A673 (cell line): ENCODE measurements around the gene LPCAT2. TPM values are rescaled to one million over a fixed set of nuclear protein-coding genes. Genes with fewer than 3 reads are reported as not detected.
A peak's percentile ranks its signal among the peaks of the same experiment; 100 is the strongest.

Experiments used
- BruUV-seq: library from RNA; stranded (reverse); fragments of 400-500 nt; replicated peaks from 2 replicates; lab custom pipeline; 2021; lab: Mats Ljungman, UMichigan
- CTCF ChIA-PET: fragments of 300-600 bp; sonication (Branson Sonifier 250); formaldehyde crosslinking; loops from one replicate; lab custom pipeline; 2022; ENCODE audit warnings: antibody characterized with exemption; lab: Charles Lee
- POLR2A ChIA-PET: fragments of 300-600 bp; sonication (Branson Sonifier 250); formaldehyde crosslinking; loops from one replicate; lab custom pipeline; 2022; ENCODE audit warnings: antibody characterized with exemption; ENCODE audit not compliant: low non-redundant PET; lab: Charles Lee
- DNase-seq: peaks from one replicate; pipeline ENCODE4 v3.0.0-alpha.2; 2015; ENCODE audit warnings: low spot score
- H3K27ac ChIP-seq: fragments of 200-600 bp; sonication (generic); 2 replicates; pipeline ENCODE4 v1.5.1; 2016; ENCODE audit warnings: mixed run types, low read depth, mild to moderate bottlenecking, mixed read lengths, antibody characterized with exemption, low read length; ENCODE audit not compliant: poor library complexity, severe bottlenecking
- H3K27me3 ChIP-seq: fragments of 200-600 bp; sonication (generic); replicated peaks from 2 replicates; pipeline ENCODE4 v1.6.1; 2017; ENCODE audit warnings: mixed run types, low read depth, mild to moderate bottlenecking, mixed read lengths, antibody characterized with exemption, low read length; ENCODE audit not compliant: insufficient read depth, poor library complexity
- H3K36me3 ChIP-seq: fragments of 200-600 bp; sonication (generic); 2 replicates; pipeline ENCODE4 v1.6.1; 2016; ENCODE audit warnings: mixed run types, mild to moderate bottlenecking, mixed read lengths, antibody characterized with exemption, low read length; ENCODE audit not compliant: insufficient read depth, poor library complexity, severe bottlenecking
- H3K4me1 ChIP-seq: fragments of 200-600 bp; sonication (generic); 2 replicates; pipeline ENCODE4 v1.6.1; 2017; ENCODE audit warnings: mixed run types, mild to moderate bottlenecking, mixed read lengths, antibody characterized with exemption, low read length; ENCODE audit not compliant: insufficient read depth, poor library complexity, severe bottlenecking
- H3K4me3 ChIP-seq: fragments of 200-600 bp; sonication (generic); 2 replicates; pipeline ENCODE4 v1.5.1; 2016; ENCODE audit warnings: low read depth, mixed run types, mild to moderate bottlenecking, mixed read lengths, low read length; ENCODE audit not compliant: poor library complexity, severe bottlenecking
- H3K9me3 ChIP-seq: fragments of 200-600 bp; sonication (generic); 2 replicates; pipeline ENCODE4 v1.6.1; 2016; ENCODE audit warnings: mixed run types, low read depth, mild to moderate bottlenecking, mixed read lengths, antibody characterized with exemption, low read length; ENCODE audit not compliant: poor library complexity, severe bottlenecking
- CTCF ChIP-seq: fragments of 300-800, 200-600 bp; sonication (generic); conservative IDR thresholded peaks from 2 replicates; pipeline ENCODE4 v1.5.1; 2017; ENCODE audit warnings: low read depth, mild to moderate bottlenecking, antibody characterized with exemption, low read length, moderate library complexity, mixed read lengths
- EZH2 ChIP-seq: fragments of 200-600 bp; sonication (generic); IDR thresholded peaks from 2 replicates; pipeline ENCODE4 v1.6.1; 2017; ENCODE audit warnings: borderline replicate concordance, low read depth, mild to moderate bottlenecking, mixed read lengths, antibody characterized with exemption, low read length; ENCODE audit not compliant: poor library complexity, severe bottlenecking
- intact Hi-C: fragments of 100-400 bp; cut with micrococcal nuclease; formaldehyde crosslinking; loops from one replicate; pipeline ENCODE4 v1.10.0; 2022; ENCODE audit not compliant: unreplicated experiment
- total RNA-seq: library from RNA; stranded (reverse); gene quantifications from 2 replicates; pipeline ENCODE4 v1.2.3, GENCODE V29; 2021

Gene LPCAT2
- total RNA-seq, 1 experiment from 2014 or later: 8.2 TPM

- H3K9me3 ChIP-seq: no peaks in the 10 kb centered on the region
- TF ChIP-seq EZH2 (no peak), CTCF (no peak)
- no TSS peak for BruUV-seq
- no peak overlapping the region for H3K27ac ChIP-seq
- no peak overlapping the region for H3K4me3 ChIP-seq
- no peaks in the 10 kb centered on the region for H3K4me1 ChIP-seq
- no peaks in the 10 kb centered on the region for H3K36me3 ChIP-seq
- DNase-seq: peak; percentile 10
- ChIA-PET POLR2A (no interaction called here), CTCF (no interaction called here)
- no peaks in the 10 kb centered on the region for H3K27me3 ChIP-seq
- intact Hi-C loops: loop anchor here (1.0 to 5.0 kb wide), 2 partner anchors 77 to 160 kb away; no protein-coding TSS in a partner anchor
Observed at GRCh38 chr16:55542459-55543082, 33.7 kb downstream of the LPCAT2 start.

GRCh38 chr16:55543472-55543871 is 34.6 kb downstream of the LPCAT2 start:
- peak; percentile 44 for DNase-seq
- Histone ChIP-seq H3K4me3 (no peak overlapping the region), H3K9me3 (no peaks in the 10 kb centered on the region), H3K36me3 (no peaks in the 10 kb centered on the region), H3K27me3 (no peaks in the 10 kb centered on the region), H3K27ac (no peak overlapping the region), H3K4me1 (no peaks in the 10 kb centered on the region)
- ChIA-PET CTCF (interaction anchor here (2.3 kb wide), 1 partner anchor 78 kb away, joined by 14 read pairs; no protein-coding TSS in a partner anchor), POLR2A (no interaction called here)
- intact Hi-C loops: loop anchor here (1.0 to 5.0 kb wide), 2 partner anchors 78 to 159 kb away; no protein-coding TSS in a partner anchor
- BruUV-seq: no TSS peak
- TF ChIP-seq CTCF (peak; percentile 51; the same call in 1 of the 2 replicates), EZH2 (no peak)

GRCh38 chr16:55552621-55553020 is 43.7 kb downstream of the LPCAT2 start:
- TF ChIP-seq EZH2: no peak
- TF ChIP-seq CTCF: no peak
- CTCF ChIA-PET: no interaction called here
- Histone ChIP-seq H3K27ac (no peak overlapping the region), H3K4me1 (no peaks in the 10 kb centered on the region), H3K36me3 (no peaks in the 10 kb centered on the region), H3K4me3 (no peak overlapping the region), H3K9me3 (no peaks in the 10 kb centered on the region), H3K27me3 (no peaks in the 10 kb centered on the region)
- POLR2A ChIA-PET: no interaction called here
- no TSS peak for BruUV-seq
- no peak for DNase-seq
- intact Hi-C loops: no loop called here
